GM12878 (cell line): ENCODE results near the gene ERBB3. TPM values are rescaled to one million over a fixed set of nuclear protein-coding genes. Genes with fewer than 3 reads are reported as not detected.

Experiments
- ATAC-seq: fragments of 200-7000 bp; cut with Tn5 transposase; 3 replicates; pipeline ENCODE4 v1.9.1; 2020; ENCODE audit warnings: mild to moderate bottlenecking, moderate library complexity
- BruUV-seq: library from RNA; stranded (reverse); fragments of 400-500 nt; replicated peaks from 2 replicates; lab custom pipeline; 2021; lab: Mats Ljungman, UMichigan
- CTCF ChIA-PET: fragments of 300-600 bp; sonication (Branson Sonifier 250); formaldehyde crosslinking; extraction: SDS; loops from one replicate; lab custom pipeline; 2021; ENCODE audit warnings: inconsistent platforms; lab: Yijun Ruan, JAX
- POLR2A ChIA-PET: fragments of 350-600 bp; formaldehyde crosslinking; extraction: SDS; loops from one replicate; lab custom pipeline; 2021; ENCODE audit warnings: inconsistent platforms; lab: Charles Lee
- RAD21 ChIA-PET: fragments of 300-600 bp; sonication (Branson Sonifier 250); formaldehyde crosslinking; loops from one replicate; lab custom pipeline; 2023; ENCODE audit warnings: antibody characterized with exemption; ENCODE audit not compliant: unreplicated experiment; lab: Charles Lee
- SMC1A ChIA-PET: fragments of 300-600 bp; sonication (Branson Sonifier 250); formaldehyde crosslinking; loops from one replicate; lab custom pipeline; 2023; ENCODE audit not compliant: unreplicated experiment, uncharacterized antibody; lab: Charles Lee
- DNase-seq: peaks from one replicate; pipeline ENCODE4 v3.0.0-alpha.2; 2011; ENCODE audit warnings: low read depth, low spot score
- FAIRE-seq: peaks from 3 replicates; lab custom pipeline; 2011; peaks lifted over from hg19 to GRCh38; lab: Jason Lieb, UNC
- H2AFZ ChIP-seq: 2 replicates; pipeline ENCODE4 v1.6.0; 2011; ENCODE audit warnings: low read depth, low read length, control low read depth; ENCODE audit not compliant: control insufficient read depth
- H3K27ac ChIP-seq: 2 replicates; pipeline ENCODE4 v1.5.1; 2011; ENCODE audit warnings: control low read depth; ENCODE audit not compliant: control insufficient read depth, insufficient read depth
- H3K27me3 ChIP-seq, 2 experiments: replicated peaks in 1 of 2; 2 replicates each; pipeline versions ENCODE4 v1.6.0 to v1.6.1; 2011; ENCODE audit warnings: low read length in 1 of 2; ENCODE audit not compliant: control insufficient read depth in 2 of 2, insufficient read depth in 2 of 2
- H3K36me3 ChIP-seq, 2 experiments: 2 replicates each; pipeline ENCODE4 v1.5.1; 2011; ENCODE audit warnings: low read length in 1 of 2; ENCODE audit not compliant: control insufficient read depth in 2 of 2, insufficient read depth in 2 of 2
- H3K4me1 ChIP-seq: 2 replicates; pipeline ENCODE4 v1.6.1; 2011; ENCODE audit warnings: mild to moderate bottlenecking, low read length, moderate library complexity, mixed read lengths; ENCODE audit not compliant: control insufficient read depth, insufficient read depth
- H3K4me2 ChIP-seq: 2 replicates; pipeline ENCODE4 v1.6.0; 2011; ENCODE audit warnings: control low read depth; ENCODE audit not compliant: control insufficient read depth, insufficient read depth
- H3K4me3 ChIP-seq: fragments of 200-600 bp; sonication (generic); 2 replicates; pipeline ENCODE4 v1.5.1; 2016
- H3K79me2 ChIP-seq: 2 replicates; pipeline ENCODE4 v1.6.0; 2011; ENCODE audit warnings: low read length; ENCODE audit not compliant: control insufficient read depth, insufficient read depth
- H3K9ac ChIP-seq: 2 replicates; pipeline ENCODE4 v1.8.0; 2011; ENCODE audit warnings: low read length, control low read depth, mixed read lengths; ENCODE audit not compliant: control insufficient read depth, insufficient read depth
- H3K9me3 ChIP-seq: replicated peaks from 3 replicates; pipeline ENCODE4 v1.5.1; 2011; ENCODE audit warnings: mild to moderate bottlenecking, low read length; ENCODE audit not compliant: control insufficient read depth, insufficient read depth
- H4K20me1 ChIP-seq: 2 replicates; pipeline ENCODE4 v1.6.0; 2011; ENCODE audit not compliant: control insufficient read depth, insufficient read depth
- ATF2 ChIP-seq: IDR thresholded peaks from 2 replicates; pipeline ENCODE4 v1.6.1; 2012; ENCODE audit warnings: low read length, inconsistent platforms
- CBFB ChIP-seq: IDR thresholded peaks from 2 replicates; pipeline ENCODE4 v1.6.1; 2016; ENCODE audit warnings: antibody characterized with exemption, low read depth
- CHD2 ChIP-seq: IDR thresholded peaks from 2 replicates; pipeline ENCODE4 v1.6.1; 2011; ENCODE audit warnings: low read depth, low read length, improper control_type of control experiment, borderline replicate concordance
- CUX1 ChIP-seq: IDR thresholded peaks from 2 replicates; pipeline ENCODE4 v1.6.1; 2012; ENCODE audit warnings: improper control_type of control experiment, low read depth, low read length; ENCODE audit not compliant: insufficient replicate concordance
- DPF2 ChIP-seq: fragments of 450-650 bp; IDR thresholded peaks from 2 replicates; pipeline ENCODE4 v1.6.1; 2017; ENCODE audit warnings: mild to moderate bottlenecking
- HSF1 ChIP-seq: fragments of 150-350 bp; IDR thresholded peaks from 2 replicates; pipeline ENCODE4 v1.6.1; 2014; ENCODE audit warnings: mild to moderate bottlenecking, low read depth, low read length
- IRF4 ChIP-seq: IDR thresholded peaks from 2 replicates; pipeline ENCODE4 v1.6.1; 2011; ENCODE audit warnings: low read depth, low read length
- MTA3 ChIP-seq: IDR thresholded peaks from 2 replicates; pipeline ENCODE4 v1.6.1; 2012; ENCODE audit warnings: low read length, inconsistent platforms, borderline replicate concordance
- SUZ12 ChIP-seq: fragments of 200-600 bp; sonication (generic); IDR thresholded peaks from one replicate; pipeline ENCODE4 v1.6.1; 2018; ENCODE audit warnings: antibody characterized with exemption, mild to moderate bottlenecking; ENCODE audit not compliant: unreplicated experiment
- USF1 ChIP-seq: IDR thresholded peaks from 2 replicates; pipeline ENCODE4 v1.6.1; 2011; ENCODE audit warnings: borderline replicate concordance, low read depth, mild to moderate bottlenecking, moderate library complexity, mixed read lengths, low read length; ENCODE audit not compliant: insufficient read depth; ENCODE audit errors: extremely low read length
- WRNIP1 ChIP-seq: IDR thresholded peaks from 2 replicates; pipeline ENCODE4 v1.6.1; 2011; ENCODE audit warnings: low read depth, low read length, improper control_type of control experiment, borderline replicate concordance
- WGBS: methylation state at CpG from one replicate; pipeline ENCODE4 v1.1.6; 2016; ENCODE audit warnings: low lambda C conversion rate; ENCODE audit not compliant: insufficient replicate concordance, insufficient coverage; ENCODE audit errors: missing lambda C conversion rate; 5-methylcytosine and 5-hydroxymethylcytosine counted together
- in situ Hi-C: fragments of 300-500 bp; cut with MboI; formaldehyde crosslinking; loops from 9 replicates; pipeline ENCODE4 v1.14.3; 2018; ENCODE audit warnings: mixed read lengths
- intact Hi-C: fragments of 100-400 bp; cut with micrococcal nuclease; formaldehyde crosslinking; loops from one replicate; pipeline ENCODE4 v1.14.2; 2022; ENCODE audit not compliant: unreplicated experiment
- polyA plus RNA-seq, 11 experiments: library from polyadenylated mRNA; depleted of rRNA in 4 of 11; unstranded in 6 of 11; stranded (reverse) in 5 of 11; fragments of >200 nt; fragmentation: Nextera tagmentation in 4 of 11; fragmentation: Illumina TruSeq in 1 of 11; extraction: Ambion mirVana in 4 of 11; extraction: Trizol in 1 of 11; gene quantifications; 1 replicate in 1 of 11; 2 replicates in 10 of 11; pipeline versions ENCODE4 v1.2.1 to v1.2.3, GENCODE V29; 2011 to 2016; ENCODE audit warnings: inconsistent platforms in 2 of 11, missing spikeins in 2 of 11, low read depth in 1 of 11
- total RNA-seq, 4 experiments: library from RNA; depleted of rRNA in 3 of 4; stranded (reverse); fragments of >200 nt in 3 of 4; fragmentation: Illumina TruSeq in 1 of 4; extraction: Trizol in 1 of 4; gene quantifications; 2 replicates each; pipeline versions ENCODE4 v1.2.1 to v1.2.3, GENCODE V29; 2013 to 2021

Gene ERBB3
- total and polyA plus RNA-seq, 10 of the 15 experiments (the other 5 are each of a cell fraction or from before 2014, with no cell fraction given) = 0.03 to 0.72 (median 0.04) TPM; not detected in 5

GRCh38 chr12:56122637-56123036 lies 42.7 kb downstream of the ERBB3 start:
- RAD21 ChIA-PET = interaction anchor here (6.8 kb wide), 1 partner anchor 66 kb away, joined by 98 read pairs; the partner anchor contains the start of gene SMARCC2
- SMC1A ChIA-PET = interaction anchor here (0.9 kb wide), 2 partner anchors 66 to 127 kb away, joined by 3 read pairs; no protein-coding TSS in a partner anchor
- Histone ChIP-seq H3K4me2 (no peak overlapping the region), H3K4me1 (peaks cover 33% of the 10 kb centered on the region), H3K36me3 (no peaks in the 10 kb centered on the region)
- FAIRE-seq (no peak), ATAC-seq (no peak)
- POLR2A ChIA-PET = no interaction called here
- TF ChIP-seq CHD2 (no peak), MTA3 (no peak), WRNIP1 (no peak), DPF2 (no peak), USF1 (no peak), HSF1 (no peak), CUX1 (no peak), CBFB (no peak), ATF2 (no peak), SUZ12 (no peak), IRF4 (no peak)
- TF ChIP-seq, all 136 proteins: peak for 0
- H3K4me3 ChIP-seq = no peak overlapping the region
- in situ Hi-C loops = loop anchor here (5.0 kb wide), 1 partner anchor 340 kb away; no protein-coding TSS in a partner anchor
- DNase-seq = no peak
- no peaks in the 10 kb centered on the region for H4K20me1 ChIP-seq
- H3K27ac ChIP-seq = no peak overlapping the region
- CTCF ChIA-PET = interaction anchor here (1.2 to 10.3 kb wide), 2 partner anchors 66 to 99 kb away, joined by 3 to 129 read pairs; partner anchors contain the start of genes RNF41 and SMARCC2
- no peak overlapping the region for H2AFZ ChIP-seq
- H3K9me3 ChIP-seq = no peaks in the 10 kb centered on the region
- H3K9ac ChIP-seq = no peak overlapping the region
- intact Hi-C loops = loop anchor here (10.0 kb wide), 1 partner anchor 522 kb away; the partner anchor contains the start of gene ATP5F1B
- BruUV-seq = no TSS peak
- no peaks in the 10 kb centered on the region for H3K27me3 ChIP-seq
- 91% methylated on average over 2 of the region's 2 CpGs for WGBS
- peaks cover 18% of the 10 kb centered on the region for H3K79me2 ChIP-seq
